ENCODE data around the gene SYT14. TPM values are rescaled to one million over a fixed set of nuclear protein-coding genes. Genes with fewer than 3 reads are reported as not detected.
"Not testable (repeated sequence)": the region's sequence is repeated elsewhere in the genome, so short reads cannot be mapped to it uniquely, and the experiment has no call there.

SYT14 gene
- total and polyA plus RNA-seq, 4 experiments from 2014 or later: not detected

DNA sequence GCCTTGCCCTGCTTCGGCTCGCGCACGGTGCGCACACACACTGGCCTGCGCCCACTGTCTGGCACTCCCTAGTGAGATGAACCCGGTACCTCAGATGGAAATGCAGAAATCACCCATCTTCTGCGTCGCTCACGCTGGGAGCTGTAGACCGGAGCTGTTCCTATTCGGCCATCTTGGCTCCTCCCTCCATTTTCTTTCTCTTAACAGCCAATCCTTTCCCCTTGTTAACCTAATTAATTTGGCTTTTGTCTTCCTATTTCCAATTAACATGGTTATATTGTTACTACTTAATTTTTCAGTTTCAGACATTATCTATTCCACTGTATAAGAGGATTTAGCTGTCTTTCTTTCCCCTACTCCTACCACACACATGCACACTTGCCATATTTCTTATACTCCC lies 18.4 kb upstream of the SYT14 start:
- H3K4me1 ChIP-seq (ENCODE audit: insufficient read depth, low read length): not testable (repeated sequence)

DNA sequence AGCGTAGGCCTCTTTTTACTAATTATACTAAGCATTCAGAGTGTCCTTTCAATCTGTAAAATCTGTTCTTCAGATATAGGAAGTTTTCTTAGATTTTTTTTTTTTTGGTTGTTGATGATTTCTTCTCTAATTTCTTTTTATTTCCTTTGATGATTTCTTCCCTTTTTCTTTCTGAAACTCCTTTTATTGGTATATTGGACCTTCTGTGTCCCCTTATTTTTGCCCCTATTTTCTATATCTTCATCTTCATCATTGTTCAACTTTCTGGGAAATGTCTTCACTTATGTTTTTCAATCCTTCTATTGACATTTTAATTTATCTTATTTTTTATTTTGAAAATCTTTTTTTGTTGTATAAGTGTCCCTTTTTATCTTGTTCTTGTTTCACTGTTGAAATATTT lies 17.2 kb upstream of the SYT14 start:
- POLR2A ChIA-PET (ENCODE audit: partially characterized antibody): no interaction called here
- Mint-ChIP-seq H3K36me3 (peaks cover 0 to 2% of the 10 kb centered on the region in 2 donors), H3K27ac (no peak overlapping the region)

More for the DNA sequence above, 18.4 kb upstream of the SYT14 start:
- POLR2A ChIA-PET (ENCODE audit: partially characterized antibody); intact Hi-C loops (cut with micrococcal nuclease); H3K4me3 Mint-ChIP-seq; H3K9me3 ChIP-seq (ENCODE audit: control insufficient read depth in 1 of 2, low read length in 2 of 2); H3K27me3 ChIP-seq (ENCODE audit: insufficient read depth, low read length); DNase-seq; H3K4me1 Mint-ChIP-seq; H3K36me3 Mint-ChIP-seq; CTCF ChIA-PET (ENCODE audit: partially characterized antibody); H3K36me3 ChIP-seq (ENCODE audit: insufficient read depth, low read length); H3K27ac ChIP-seq (ENCODE audit: low read depth, low read length); H3K4me3 ChIP-seq (ENCODE audit: low read length in 2 of 2); H3K27me3 Mint-ChIP-seq: not testable (repeated sequence)
- Mint-ChIP-seq H3K9me3 (peaks cover 0 to 17% (median 9%) of the 10 kb centered on the region in 8 donors), H3K27ac (peak overlapping the region in 1 of 7 donors; percentile 19)

DNA sequence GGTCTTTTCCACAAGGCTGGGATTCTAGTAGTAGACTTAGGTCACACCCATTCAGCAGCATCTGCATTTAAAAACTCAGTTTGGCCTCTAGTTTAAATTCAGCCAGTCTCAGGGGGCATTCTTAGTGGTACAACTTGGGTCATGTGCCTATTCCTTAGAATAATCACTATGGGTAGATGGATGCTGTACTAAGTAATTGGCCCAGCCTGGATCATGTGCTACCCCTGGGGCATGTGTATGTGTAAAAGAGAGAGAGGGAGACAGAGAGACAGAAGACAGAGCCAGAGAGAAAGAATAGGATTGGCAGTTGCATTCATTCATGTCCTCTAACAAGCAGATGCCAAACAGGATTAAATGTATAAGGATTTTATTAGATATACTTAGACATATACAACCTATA lies 13.6 kb upstream of the SYT14 start:
- Mint-ChIP-seq H3K27ac (no peak overlapping the region), H3K4me1 (no peaks in the 10 kb centered on the region), H3K27me3 (peaks cover 5 to 18% of the 10 kb centered on the region in 2 donors), H3K4me3 (no peak overlapping the region), H3K36me3 (peaks cover 0 to 2% of the 10 kb centered on the region in 2 donors), H3K9me3 (peaks cover 0 to 17% (median 9%) of the 10 kb centered on the region in 8 donors)
- H3K27ac ChIP-seq (ENCODE audit: low read depth, low read length): no peak overlapping the region
- H3K27me3 ChIP-seq (ENCODE audit: insufficient read depth, low read length): no peaks in the 10 kb centered on the region
- H3K9me3 ChIP-seq (ENCODE audit: control insufficient read depth in 1 of 2, low read length in 2 of 2): no peaks in the 10 kb centered on the region
- no peak overlapping the region for H3K4me3 ChIP-seq (ENCODE audit: low read length in 2 of 2)
- DNase-seq: no peak
- H3K4me1 ChIP-seq (ENCODE audit: insufficient read depth, low read length): no peaks in the 10 kb centered on the region
- POLR2A ChIA-PET (ENCODE audit: partially characterized antibody): no interaction called here
- intact Hi-C loops (cut with micrococcal nuclease): no loop called here
- H3K36me3 ChIP-seq (ENCODE audit: insufficient read depth, low read length): no peaks in the 10 kb centered on the region
- CTCF ChIA-PET (ENCODE audit: partially characterized antibody): no interaction called here

More for the DNA sequence above, 17.2 kb upstream of the SYT14 start:
- Mint-ChIP-seq H3K4me3 (no peak overlapping the region), H3K4me1 (no peaks in the 10 kb centered on the region), H3K9me3 (peaks cover 0 to 17% (median 9%) of the 10 kb centered on the region in 8 donors), H3K27me3 (peaks cover 3 to 11% of the 10 kb centered on the region in 2 donors)
- CTCF ChIA-PET (ENCODE audit: partially characterized antibody): no interaction called here
- Histone ChIP-seq H3K27me3 (ENCODE audit: insufficient read depth, low read length) (no peaks in the 10 kb centered on the region), H3K36me3 (ENCODE audit: insufficient read depth, low read length) (no peaks in the 10 kb centered on the region), H3K27ac (ENCODE audit: low read depth, low read length) (no peak overlapping the region), H3K9me3 (ENCODE audit: control insufficient read depth in 1 of 2, low read length in 2 of 2) (no peaks in the 10 kb centered on the region), H3K4me1 (ENCODE audit: insufficient read depth, low read length) (no peaks in the 10 kb centered on the region), H3K4me3 (ENCODE audit: low read length in 2 of 2) (no peak overlapping the region)
- DNase-seq: no peak
- intact Hi-C loops (cut with micrococcal nuclease): no loop called here

DNA sequence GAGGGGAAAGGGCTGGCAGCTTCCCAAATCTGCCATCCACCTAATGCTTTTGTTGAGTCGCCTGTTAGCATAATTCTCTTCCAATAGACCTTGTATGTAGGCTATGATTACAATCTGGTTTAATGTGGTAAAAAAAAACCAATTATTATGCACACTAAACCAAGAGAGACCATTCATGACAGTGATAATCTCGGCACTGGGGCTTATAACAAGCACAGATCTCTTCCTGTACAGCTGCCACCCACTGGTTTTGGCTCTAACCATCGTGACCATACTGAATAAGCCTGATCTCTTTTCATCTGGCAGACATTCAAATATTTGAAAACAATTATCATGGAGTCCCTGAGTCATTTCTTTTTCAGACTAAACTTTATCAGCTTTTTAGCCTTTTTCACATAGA lies 12.0 kb upstream of the SYT14 start:
- intact Hi-C loops (cut with micrococcal nuclease): no loop called here
- Histone ChIP-seq H3K4me1 (ENCODE audit: insufficient read depth, low read length) (no peaks in the 10 kb centered on the region), H3K9me3 (ENCODE audit: control insufficient read depth in 1 of 2, low read length in 2 of 2) (no peaks in the 10 kb centered on the region), H3K27ac (ENCODE audit: low read depth, low read length) (no peak overlapping the region), H3K4me3 (ENCODE audit: low read length in 2 of 2) (no peak overlapping the region), H3K27me3 (ENCODE audit: insufficient read depth, low read length) (no peaks in the 10 kb centered on the region), H3K36me3 (ENCODE audit: insufficient read depth, low read length) (no peaks in the 10 kb centered on the region)
- Mint-ChIP-seq H3K27me3 (peaks cover 6 to 18% of the 10 kb centered on the region in 2 donors), H3K4me3 (no peak overlapping the region), H3K36me3 (peaks cover 0 to 2% of the 10 kb centered on the region in 2 donors), H3K9me3 (peaks cover 0 to 4% (median 3%) of the 10 kb centered on the region in 8 donors), H3K4me1 (no peaks in the 10 kb centered on the region), H3K27ac (no peak overlapping the region)
- ChIA-PET CTCF (ENCODE audit: partially characterized antibody) (interaction anchor here (1.3 kb wide), 1 partner anchor 26 kb away, joined by 3 read pairs; no protein-coding TSS in a partner anchor), POLR2A (ENCODE audit: partially characterized antibody) (no interaction called here)
- DNase-seq: no peak

DNA sequence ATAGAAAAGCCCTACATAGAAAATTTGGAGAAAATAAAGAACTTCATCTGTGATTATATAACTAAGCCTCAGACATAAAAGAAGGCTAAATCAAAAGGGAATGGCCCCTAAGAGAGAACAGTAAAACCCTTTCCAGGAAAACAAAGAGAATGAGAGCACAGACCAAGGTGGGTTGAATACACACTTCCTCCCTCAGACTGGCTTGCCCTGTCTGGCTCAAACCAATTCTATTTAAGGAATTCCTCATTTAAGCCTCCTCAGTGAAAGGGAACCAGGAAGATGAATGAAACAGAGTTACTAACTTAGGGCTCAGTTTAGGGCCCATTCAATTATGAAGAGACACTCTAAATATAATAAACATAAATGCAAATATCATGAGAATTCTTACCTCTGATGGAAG lies 10.6 kb upstream of the SYT14 start:
- no peak overlapping the region for H3K27ac ChIP-seq (ENCODE audit: low read depth, low read length)
- no peak for DNase-seq
- H3K27me3 Mint-ChIP-seq: peaks cover 8 to 23% of the 10 kb centered on the region in 2 donors
- H3K36me3 ChIP-seq (ENCODE audit: insufficient read depth, low read length): no peaks in the 10 kb centered on the region
- H3K9me3 Mint-ChIP-seq: peaks cover 0 to 4% (median 0%) of the 10 kb centered on the region in 8 donors
- intact Hi-C loops (cut with micrococcal nuclease): no loop called here
- H3K27ac Mint-ChIP-seq: peak overlapping the region in 1 of 7 donors; percentile 23
- H3K4me1 Mint-ChIP-seq: no peaks in the 10 kb centered on the region
- H3K4me1 ChIP-seq (ENCODE audit: insufficient read depth, low read length): no peaks in the 10 kb centered on the region
- ChIA-PET CTCF (ENCODE audit: partially characterized antibody) (no interaction called here), POLR2A (ENCODE audit: partially characterized antibody) (no interaction called here)
- H3K4me3 ChIP-seq (ENCODE audit: low read length in 2 of 2): no peak overlapping the region
- H3K9me3 ChIP-seq (ENCODE audit: control insufficient read depth in 1 of 2, low read length in 2 of 2): no peaks in the 10 kb centered on the region
- no peak overlapping the region for H3K4me3 Mint-ChIP-seq
- no peaks in the 10 kb centered on the region for H3K27me3 ChIP-seq (ENCODE audit: insufficient read depth, low read length)
- H3K36me3 Mint-ChIP-seq: peaks cover 0 to 2% of the 10 kb centered on the region in 2 donors

DNA sequence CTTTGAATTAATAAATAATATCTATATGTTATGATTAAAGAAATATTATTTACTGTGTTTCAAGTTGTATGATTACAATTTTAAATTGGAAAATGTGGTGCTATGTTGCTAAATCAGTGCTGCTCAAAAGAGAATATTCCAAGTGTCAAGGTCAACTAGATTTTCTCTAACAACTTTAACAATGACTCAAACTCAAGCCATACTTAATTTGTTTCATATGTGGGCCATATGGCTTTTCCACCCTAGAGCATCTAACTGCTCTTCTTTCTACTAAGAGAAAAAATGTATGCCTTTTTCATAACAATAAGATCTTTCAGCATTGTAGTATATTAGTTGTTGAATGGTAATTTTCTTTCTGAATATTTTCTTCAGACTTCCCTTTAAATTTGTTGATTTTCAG lies 8.3 kb upstream of the SYT14 start:
- no peaks in the 10 kb centered on the region for H3K4me1 Mint-ChIP-seq
- Histone ChIP-seq H3K27me3 (ENCODE audit: insufficient read depth, low read length) (no peaks in the 10 kb centered on the region), H3K27ac (ENCODE audit: low read depth, low read length) (no peak overlapping the region), H3K36me3 (ENCODE audit: insufficient read depth, low read length) (no peaks in the 10 kb centered on the region), H3K9me3 (ENCODE audit: control insufficient read depth in 1 of 2, low read length in 2 of 2) (no peaks in the 10 kb centered on the region), H3K4me1 (ENCODE audit: insufficient read depth, low read length) (no peaks in the 10 kb centered on the region), H3K4me3 (ENCODE audit: low read length in 2 of 2) (no peak overlapping the region)
- ChIA-PET POLR2A (ENCODE audit: partially characterized antibody) (no interaction called here), CTCF (ENCODE audit: partially characterized antibody) (no interaction called here)
- peaks cover 0 to 4% (median 0%) of the 10 kb centered on the region in 8 donors for H3K9me3 Mint-ChIP-seq
- H3K36me3 Mint-ChIP-seq: no peaks in the 10 kb centered on the region
- intact Hi-C loops (cut with micrococcal nuclease): no loop called here
- H3K4me3 Mint-ChIP-seq: no peak overlapping the region
- DNase-seq: no peak
- H3K27ac Mint-ChIP-seq: no peak overlapping the region
- peaks cover 14 to 31% of the 10 kb centered on the region in 2 donors for H3K27me3 Mint-ChIP-seq

DNA sequence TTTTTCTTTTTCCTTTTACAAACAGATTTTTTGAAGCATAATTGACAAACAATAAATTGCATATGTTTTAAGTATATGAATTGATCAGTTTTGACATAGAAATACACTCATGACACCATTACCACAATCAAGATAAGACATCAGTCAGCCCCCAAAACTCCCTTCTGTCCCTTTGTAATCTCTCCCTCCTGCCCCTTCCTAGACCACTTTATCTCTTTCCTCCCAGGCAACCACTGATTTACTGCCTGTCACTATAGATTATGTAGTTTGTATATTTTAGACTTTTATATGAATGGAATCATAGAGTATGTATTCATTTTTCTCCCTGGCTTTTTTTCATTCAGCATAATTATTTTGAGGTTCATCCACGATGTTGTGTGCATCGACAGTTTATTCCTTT lies 6.9 kb upstream of the SYT14 start:
- H3K9me3 ChIP-seq (ENCODE audit: control insufficient read depth in 1 of 2, low read length in 2 of 2): no peaks in the 10 kb centered on the region
- Mint-ChIP-seq H3K4me1 (no peaks in the 10 kb centered on the region), H3K4me3 (no peak overlapping the region), H3K36me3 (no peaks in the 10 kb centered on the region), H3K27me3 (peaks cover 14 to 25% of the 10 kb centered on the region in 2 donors), H3K9me3 (peaks cover 0 to 3% (median 0%) of the 10 kb centered on the region in 8 donors), H3K27ac (no peak overlapping the region)
- intact Hi-C loops (cut with micrococcal nuclease): no loop called here
- DNase-seq: no peak
- H3K4me1 ChIP-seq (ENCODE audit: insufficient read depth, low read length): no peaks in the 10 kb centered on the region
- H3K4me3 ChIP-seq (ENCODE audit: low read length in 2 of 2): no peak overlapping the region
- no peaks in the 10 kb centered on the region for H3K36me3 ChIP-seq (ENCODE audit: insufficient read depth, low read length)
- CTCF ChIA-PET (ENCODE audit: partially characterized antibody): no interaction called here
- POLR2A ChIA-PET (ENCODE audit: partially characterized antibody): no interaction called here
- H3K27me3 ChIP-seq (ENCODE audit: insufficient read depth, low read length): no peaks in the 10 kb centered on the region
- no peak overlapping the region for H3K27ac ChIP-seq (ENCODE audit: low read depth, low read length)

DNA sequence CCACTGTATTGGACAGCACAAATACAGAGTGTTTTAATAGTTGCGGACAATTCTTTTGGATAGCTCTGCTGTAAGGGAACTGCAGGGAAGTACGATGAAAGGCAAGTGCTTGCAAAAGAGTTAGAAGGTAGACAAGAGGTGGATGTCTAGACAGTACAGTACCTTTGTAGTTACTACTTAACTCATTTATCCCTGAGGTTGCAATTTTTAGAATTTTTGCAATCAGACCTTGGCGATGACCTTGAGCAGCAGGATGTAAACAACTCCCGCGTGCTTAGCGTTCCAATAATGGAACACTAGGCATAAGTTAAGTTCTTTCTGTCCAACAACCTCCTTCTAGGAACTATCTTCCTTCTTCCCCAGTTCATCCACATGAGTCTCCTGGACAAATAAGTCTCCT lies 1.9 kb upstream of the SYT14 start:
- peaks cover 0 to 19% (median 11%) of the 10 kb centered on the region in 8 donors for H3K9me3 Mint-ChIP-seq
- peaks cover 0 to 3% of the 10 kb centered on the region in 2 donors for H3K36me3 Mint-ChIP-seq
- no peak overlapping the region for H3K4me3 ChIP-seq (ENCODE audit: low read length in 2 of 2)
- H3K4me1 ChIP-seq (ENCODE audit: insufficient read depth, low read length): peaks cover 4% of the 10 kb centered on the region
- ChIA-PET CTCF (ENCODE audit: partially characterized antibody) (interaction anchor here (1.1 kb wide), 1 partner anchor 9 kb away, joined by 3 read pairs; no protein-coding TSS in a partner anchor), POLR2A (ENCODE audit: partially characterized antibody) (no interaction called here)
- H3K27ac ChIP-seq (ENCODE audit: low read depth, low read length): no peak overlapping the region
- no peak for DNase-seq
- intact Hi-C loops (cut with micrococcal nuclease): no loop called here
- no peaks in the 10 kb centered on the region for H3K36me3 ChIP-seq (ENCODE audit: insufficient read depth, low read length)
- no peaks in the 10 kb centered on the region for H3K9me3 ChIP-seq (ENCODE audit: control insufficient read depth in 1 of 2, low read length in 2 of 2)
- H3K4me1 Mint-ChIP-seq: peaks cover 9 to 22% (median 12%) of the 10 kb centered on the region in 4 donors
- H3K27me3 Mint-ChIP-seq: peaks cover 41 to 56% of the 10 kb centered on the region in 2 donors
- H3K4me3 Mint-ChIP-seq: no peak overlapping the region
- no peak overlapping the region for H3K27ac Mint-ChIP-seq
- H3K27me3 ChIP-seq (ENCODE audit: insufficient read depth, low read length): peaks cover 10% of the 10 kb centered on the region
